SU-DHL-6 (cell line): ENCODE data around the gene TEKTIP1.

ENCODE experiments used
- H2AFZ ChIP-seq: fragments of 200-600 bp; sonication (generic); 2 replicates; pipeline ENCODE4 v1.6.1; 2014; ENCODE audit warnings: low read depth, mild to moderate bottlenecking, moderate library complexity, mixed read lengths, antibody characterized with exemption, low read length; ENCODE audit not compliant: severe bottlenecking
- H3F3A ChIP-seq: fragments of 200-600 bp; shearing (Covaris generic); 2 replicates; pipeline ENCODE4 v1.6.0; 2016; ENCODE audit warnings: antibody characterized with exemption, mild to moderate bottlenecking; ENCODE audit not compliant: insufficient read depth
- H3K27ac ChIP-seq: fragments of 200-600 bp; sonication (generic); 2 replicates; pipeline ENCODE4 v1.5.1; 2016; ENCODE audit warnings: low read depth, mild to moderate bottlenecking, low read length, moderate library complexity, mixed read lengths
- H3K27me3 ChIP-seq: fragments of 200-600 bp; sonication (generic), shearing (Covaris generic); 2 replicates; pipeline ENCODE4 v1.6.0; 2014; ENCODE audit warnings: mild to moderate bottlenecking, low read length
- H3K36me3 ChIP-seq: fragments of 200-600 bp; sonication (generic); 2 replicates; pipeline ENCODE4 v1.6.1; 2014; ENCODE audit warnings: mild to moderate bottlenecking, low read length, mixed read lengths
- H3K4me2 ChIP-seq: fragments of 300-600, 200-600 bp; shearing (Covaris generic), sonication (generic); 2 replicates; pipeline ENCODE4 v1.6.0; 2014; ENCODE audit warnings: low read length, low read depth, mild to moderate bottlenecking; ENCODE audit not compliant: poor library complexity, severe bottlenecking
- H3K4me3 ChIP-seq: fragments of 200-600 bp; sonication (generic); 2 replicates; pipeline ENCODE4 v1.5.1; 2014; ENCODE audit warnings: antibody characterized with exemption, low read length, mild to moderate bottlenecking, mixed read lengths; ENCODE audit not compliant: insufficient read depth, poor library complexity, severe bottlenecking
- H3K79me2 ChIP-seq: fragments of 200-600 bp; sonication (generic); 2 replicates; pipeline ENCODE4 v1.6.1; 2014; ENCODE audit warnings: mild to moderate bottlenecking, low read length, moderate library complexity; ENCODE audit not compliant: insufficient read depth
- H3K9ac ChIP-seq: fragments of 200-600 bp; sonication (generic); 2 replicates; pipeline ENCODE4 v1.7.0; 2014; ENCODE audit warnings: mild to moderate bottlenecking, low read length
- H3K9me2 ChIP-seq: fragments of 200-600 bp; sonication (generic); replicated peaks from 2 replicates; pipeline ENCODE4 v1.6.1; 2014; ENCODE audit warnings: low read length; ENCODE audit not compliant: insufficient read depth
- H3K9me3 ChIP-seq: fragments of 200-600 bp; sonication (generic); 2 replicates; pipeline ENCODE4 v1.6.1; 2014; ENCODE audit warnings: low read length, mixed read lengths; ENCODE audit not compliant: insufficient read depth
- H4K20me1 ChIP-seq: fragments of 200-600 bp; sonication (generic); 2 replicates; pipeline ENCODE4 v1.6.1; 2014; ENCODE audit warnings: low read depth, mild to moderate bottlenecking, antibody characterized with exemption, low read length, moderate library complexity, mixed read lengths
- CTCF ChIP-seq: fragments of 200-600 bp; sonication (generic); IDR thresholded peaks from one replicate; pipeline ENCODE4 v1.5.1; 2017; ENCODE audit warnings: antibody characterized with exemption, mild to moderate bottlenecking, low read length, moderate library complexity; ENCODE audit not compliant: insufficient read depth, poor library complexity, severe bottlenecking
- EZH2phosphoT487 ChIP-seq: fragments of 200-600 bp; sonication (generic), shearing (Covaris generic); conservative IDR thresholded peaks from 2 replicates; pipeline ENCODE4 v1.6.1; 2018; ENCODE audit warnings: mild to moderate bottlenecking, antibody characterized with exemption, low read length, moderate library complexity, mixed read lengths

TEKTIP1 gene

GRCh38 chr19:3535981-3536380 is 3.0 kb upstream of the TEKTIP1 start:
- Histone ChIP-seq H3K9ac (no peak overlapping the region), H3K36me3 (no peaks in the 10 kb centered on the region), H3K79me2 (no peaks in the 10 kb centered on the region), H3K4me2 (no peak overlapping the region), H3K27me3 (no peaks in the 10 kb centered on the region), H3K4me3 (no peak overlapping the region), H3K27ac (no peak overlapping the region), H4K20me1 (no peaks in the 10 kb centered on the region), H3F3A (no peaks in the 10 kb centered on the region), H3K9me3 (no peaks in the 10 kb centered on the region), H3K9me2 (no peaks in the 10 kb centered on the region), H2AFZ (no peak overlapping the region)
- TF ChIP-seq EZH2phosphoT487 (no peak), CTCF (no peak)

- Histone ChIP-seq H3K4me2 (no peak overlapping the region), H3K4me3 (no peak overlapping the region), H4K20me1 (no peaks in the 10 kb centered on the region), H3K9me2 (no peaks in the 10 kb centered on the region), H3K9ac (no peak overlapping the region), H3F3A (no peaks in the 10 kb centered on the region), H2AFZ (no peak overlapping the region), H3K27ac (no peak overlapping the region), H3K9me3 (no peaks in the 10 kb centered on the region), H3K79me2 (no peaks in the 10 kb centered on the region), H3K27me3 (no peaks in the 10 kb centered on the region), H3K36me3 (no peaks in the 10 kb centered on the region)
- TF ChIP-seq CTCF (no peak), EZH2phosphoT487 (no peak)
Observed at GRCh38 chr19:3536429-3537100, 2.4 kb upstream of the TEKTIP1 start.

- no peaks in the 10 kb centered on the region for H3K36me3 ChIP-seq
- H4K20me1 ChIP-seq: no peaks in the 10 kb centered on the region
Observed at GRCh38 chr19:3537101-3537437, 1.9 kb upstream of the TEKTIP1 start.

More at GRCh38 chr19:3537101-3537437, 1.9 kb upstream of the TEKTIP1 start:
- H3K27me3 ChIP-seq: no peaks in the 10 kb centered on the region
- H3K4me2 ChIP-seq: no peak overlapping the region
- no peak overlapping the region for H3K27ac ChIP-seq
- TF ChIP-seq CTCF: no peak
- TF ChIP-seq EZH2phosphoT487: no peak
- H2AFZ ChIP-seq: no peak overlapping the region
- H3K9me2 ChIP-seq: no peaks in the 10 kb centered on the region
- no peak overlapping the region for H3K9ac ChIP-seq
- H3K4me3 ChIP-seq: no peak overlapping the region
- H3K9me3 ChIP-seq: no peaks in the 10 kb centered on the region
- H3F3A ChIP-seq: no peaks in the 10 kb centered on the region
- no peaks in the 10 kb centered on the region for H3K79me2 ChIP-seq
